K562 (cell line): ENCODE results near the gene PTBP3. TPM values are rescaled to one million over a fixed set of nuclear protein-coding genes. Genes with fewer than 3 reads are reported as not detected.

ENCODE experiments used
- ATAC-seq: fragments of 200-7000 bp; cut with Tn5 transposase; 3 replicates; pipeline ENCODE4 v1.9.1; 2020; ENCODE audit warnings: moderate library complexity
- BruUV-seq: library from RNA; stranded (reverse); fragments of 400-500 nt; replicated peaks from 2 replicates; lab custom pipeline; 2021; lab: Mats Ljungman, UMichigan
- CTCF ChIA-PET: fragments of 300-600 bp; formaldehyde crosslinking; extraction: SDS; loops from one replicate; lab custom pipeline; 2021; ENCODE audit warnings: low intra/inter-chr PET ratio; lab: Yijun Ruan, JAX
- POLR2A ChIA-PET: fragments of 300-600, 350-650 bp; sonication (Branson Sonifier 250); formaldehyde crosslinking; extraction: SDS; loops from one replicate; lab custom pipeline; 2021; ENCODE audit warnings: antibody characterized with exemption, inconsistent platforms; lab: Yijun Ruan, JAX
- DNase-seq, 4 experiments: peaks; one replicate each; pipeline versions ENCODE4 v3.0.0 to v3.0.0-alpha.2; 2011 to 2018; ENCODE audit warnings: low spot score in 3 of 4, mixed read lengths in 3 of 4; ENCODE audit errors: extremely low read depth in 1 of 4
- FAIRE-seq: peaks from 2 replicates; lab custom pipeline; 2011; peaks lifted over from hg19 to GRCh38; lab: Jason Lieb, UNC
- H2AFZ ChIP-seq: 2 replicates; pipeline ENCODE4 v1.6.0; 2011; ENCODE audit warnings: low read depth, low read length, control low read depth, inconsistent platforms
- H3K27ac ChIP-seq: fragments of 200-600 bp; 3 replicates; pipeline ENCODE4 v1.8.0; 2011; ENCODE audit warnings: low read depth, mild to moderate bottlenecking, control low read depth, inconsistent platforms, low read length, moderate library complexity, mixed read lengths; ENCODE audit errors: extremely low read depth
- H3K27me3 ChIP-seq, 2 experiments: fragments of 300-600 bp in 1 of 2; 2 replicates in 1 of 2; 3 replicates in 1 of 2; pipeline versions ENCODE4 v1.6.0 to v1.8.0; 2011; ENCODE audit warnings: inconsistent platforms in 2 of 2, low read length in 2 of 2, mild to moderate bottlenecking in 1 of 2, mixed read lengths in 1 of 2, moderate library complexity in 1 of 2; ENCODE audit not compliant: control insufficient read depth in 2 of 2, insufficient read depth in 2 of 2
- H3K36me3 ChIP-seq: fragments of 300-600 bp; 3 replicates; pipeline ENCODE4 v1.8.0; 2011; ENCODE audit warnings: mild to moderate bottlenecking, low read length, inconsistent platforms; ENCODE audit not compliant: control insufficient read depth, insufficient read depth
- H3K4me1 ChIP-seq, 2 experiments: fragments of 200-600 bp in 1 of 2; replicated peaks in 1 of 2; 2 replicates in 1 of 2; 3 replicates in 1 of 2; pipeline versions ENCODE4 v1.5.1 to v1.8.0; 2011; ENCODE audit warnings: inconsistent platforms in 2 of 2, low read length in 2 of 2, mild to moderate bottlenecking in 1 of 2, mixed read lengths in 1 of 2, moderate library complexity in 1 of 2; ENCODE audit not compliant: control insufficient read depth in 2 of 2, insufficient read depth in 2 of 2
- H3K4me2 ChIP-seq: 2 replicates; pipeline ENCODE4 v1.6.1; 2011; ENCODE audit warnings: low read length, control low read depth, inconsistent platforms, mixed read lengths; ENCODE audit not compliant: insufficient read depth
- H3K4me3 ChIP-seq: fragments of 200-600 bp; sonication (generic), shearing (Covaris generic); 2 replicates; pipeline ENCODE4 v1.5.1; 2016; ENCODE audit warnings: control low read depth, inconsistent platforms
- H3K79me2 ChIP-seq: fragments of 200-600 bp; 3 replicates; pipeline ENCODE4 v1.8.0; 2011; ENCODE audit warnings: low read length, inconsistent platforms; ENCODE audit not compliant: control insufficient read depth, insufficient read depth
- H3K9ac ChIP-seq, 2 experiments: 2 replicates each; pipeline versions ENCODE4 v1.6.0 to v1.6.1; 2011; ENCODE audit warnings: low read depth in 2 of 2, low read length in 2 of 2, control low read depth in 1 of 2, inconsistent platforms in 1 of 2, mild to moderate bottlenecking in 1 of 2, mixed read lengths in 1 of 2; ENCODE audit not compliant: insufficient read depth in 1 of 2
- H3K9me1 ChIP-seq: one replicate; pipeline ENCODE4 v1.6.0; 2011; ENCODE audit warnings: inconsistent platforms, mild to moderate bottlenecking, low read length, moderate library complexity; ENCODE audit not compliant: control insufficient read depth, insufficient read depth
- H3K9me3 ChIP-seq: replicated peaks from 2 replicates; pipeline ENCODE4 v1.5.1; 2011; ENCODE audit warnings: low read depth, low read length, inconsistent platforms; ENCODE audit not compliant: control insufficient read depth, insufficient read depth
- H4K20me1 ChIP-seq: replicated peaks from 2 replicates; pipeline ENCODE4 v1.6.1; 2011; ENCODE audit warnings: low read length, inconsistent platforms, mixed read lengths; ENCODE audit not compliant: control insufficient read depth, insufficient read depth
- BHLHE40 ChIP-seq: IDR thresholded peaks from 2 replicates; pipeline ENCODE4 v1.6.1; 2011; ENCODE audit warnings: low read length, improper control_type of control experiment
- DACH1 ChIP-seq: fragments of 450-650 bp; IDR thresholded peaks from 2 replicates; pipeline ENCODE4 v1.6.1; 2018; ENCODE audit not compliant: partially characterized antibody
- ELK1 ChIP-seq: sonication (generic); formaldehyde crosslinking; IDR thresholded peaks from 2 replicates; pipeline ENCODE4 v1.8.1; 2022; ENCODE audit warnings: missing genetic modification reagents
- FOXJ2 ChIP-seq: fragments of 200-800 bp; sonication (Bioruptor generic); IDR thresholded peaks from 2 replicates; pipeline ENCODE4 v1.6.1; 2016; ENCODE audit warnings: missing genetic modification characterization, missing compliant biosample characterization
- GATA2 ChIP-seq: sonication (generic); formaldehyde crosslinking; IDR thresholded peaks from 2 replicates; pipeline ENCODE4 v1.4.0; 2020; ENCODE audit warnings: mild to moderate bottlenecking, missing genetic modification reagents
- IRF9 ChIP-seq: fragments of 450-650 bp; IDR thresholded peaks from 2 replicates; pipeline ENCODE4 v1.6.1; 2016; ENCODE audit warnings: missing biosample characterization, missing genetic modification characterization
- MAFF ChIP-seq: IDR thresholded peaks from 2 replicates; pipeline ENCODE4 v1.6.1; 2012; ENCODE audit warnings: low read length, improper control_type of control experiment
- MIER1 ChIP-seq: fragments of 450-650 bp; IDR thresholded peaks from 2 replicates; pipeline ENCODE4 v1.6.1; 2016; ENCODE audit warnings: antibody characterized with exemption, mild to moderate bottlenecking, low read depth
- NFE2 ChIP-seq: IDR thresholded peaks from 2 replicates; pipeline ENCODE4 v1.6.1; 2014; ENCODE audit warnings: antibody characterized with exemption, low read depth
- PBX2 ChIP-seq, 2 experiments: IDR thresholded peaks in 1 of 2; conservative IDR thresholded peaks in 1 of 2; 2 replicates each; pipeline ENCODE4 v1.6.1; 2016; ENCODE audit warnings: low read depth in 2 of 2, mild to moderate bottlenecking in 1 of 2, missing compliant biosample characterization in 1 of 2, missing genetic modification characterization in 1 of 2, moderate library complexity in 1 of 2
- PCBP2 ChIP-seq: fragments of 200-400 bp; formaldehyde crosslinking; IDR thresholded peaks from 2 replicates; pipeline ENCODE4 v1.6.1; 2018; ENCODE audit warnings: low read length, low read depth, mild to moderate bottlenecking, moderate library complexity; ENCODE audit not compliant: poor library complexity, severe bottlenecking
- POLR2AphosphoS5 ChIP-seq: IDR thresholded peaks from 2 replicates; pipeline ENCODE4 v1.6.1; 2011; ENCODE audit warnings: mild to moderate bottlenecking, low read depth, low read length, moderate library complexity; ENCODE audit not compliant: control insufficient read depth, insufficient read depth
- POLR2G ChIP-seq: fragments of 200-400 bp; formaldehyde crosslinking; IDR thresholded peaks from 2 replicates; pipeline ENCODE4 v1.6.1; 2017; ENCODE audit warnings: low read depth, mild to moderate bottlenecking, antibody characterized with exemption, low read length, moderate library complexity
- XRCC3 ChIP-seq: fragments of 450-650 bp; IDR thresholded peaks from 2 replicates; pipeline ENCODE4 v1.6.1; 2017; ENCODE audit warnings: mild to moderate bottlenecking, moderate library complexity
- ZBTB26 ChIP-seq: fragments of 450-650 bp; formaldehyde crosslinking; IDR thresholded peaks from 2 replicates; pipeline ENCODE4 v1.4.0; 2022; ENCODE audit warnings: missing genetic modification characterization
- ZNF354B ChIP-seq: fragments of 250-450 bp; sonication (Bioruptor Pico); IDR thresholded peaks from 2 replicates; pipeline ENCODE4 v1.4.0; 2020
- WGBS: fragments of 100-300 bp; shearing (Covaris generic); methylation state at CpG from one replicate; pipeline ENCODE4 v1.1.6; 2016; ENCODE audit warnings: low coverage, mixed read lengths; ENCODE audit not compliant: insufficient coverage; ENCODE audit errors: missing lambda C conversion rate; 5-methylcytosine and 5-hydroxymethylcytosine counted together
- in situ Hi-C: fragments of 300-500 bp; cut with MboI; formaldehyde crosslinking; loops from 4 replicates; pipeline ENCODE4 v1.15.0; 2018; ENCODE audit warnings: inconsistent platforms, mixed read lengths
- intact Hi-C: fragments of 100-400 bp; cut with micrococcal nuclease; formaldehyde crosslinking; loops from 2 replicates; pipeline ENCODE4 v1.14.2; 2022
- polyA plus RNA-seq, 8 experiments: library from polyadenylated mRNA; depleted of rRNA in 4 of 8; stranded (reverse) in 5 of 8; unstranded in 3 of 8; fragments of >200 nt; fragmentation: Nextera tagmentation in 2 of 8; fragmentation: Illumina TruSeq in 1 of 8; extraction: Ambion mirVana in 2 of 8; extraction: Trizol in 1 of 8; gene quantifications; 2 replicates each; pipeline versions ENCODE4 v1.2.1 to v1.2.3, GENCODE V29; 2011 to 2014; ENCODE audit warnings: inconsistent platforms in 1 of 8, missing spikeins in 1 of 8
- total RNA-seq, 7 experiments: library from RNA; depleted of rRNA in 6 of 7; stranded (reverse); fragments of >200 nt in 6 of 7; fragmentation: Illumina TruSeq in 2 of 7; extraction: Trizol in 2 of 7; gene quantifications; 2 replicates each; pipeline versions ENCODE4 v1.2.1 to v1.2.3, GENCODE V29; 2011 to 2021; ENCODE audit warnings: low replicate concordance in 1 of 7

PTBP3 gene
- total and polyA plus RNA-seq, 9 of the 15 experiments (the other 6 are each of a cell fraction or from before 2014, with no cell fraction given) = 22.4 to 132 (median 68.0) TPM

GRCh38 chr9:112349008-112349333 is 15.6 kb upstream of the PTBP3 start:
- H3K36me3 ChIP-seq = no peaks in the 10 kb centered on the region
- no peaks in the 10 kb centered on the region for H3K9me1 ChIP-seq
- CTCF ChIA-PET = no interaction called here
- H3K4me2 ChIP-seq = no peak overlapping the region
- H3K4me3 ChIP-seq = no peak overlapping the region
- no peak overlapping the region for H2AFZ ChIP-seq
- BruUV-seq = no TSS peak
- intact Hi-C loops = no loop called here
- no peak for ATAC-seq
- H3K27me3 ChIP-seq = no peaks in the 10 kb centered on the region
- no peak for FAIRE-seq
- no peak for DNase-seq
- no peaks in the 10 kb centered on the region for H4K20me1 ChIP-seq
- in situ Hi-C loops = no loop called here
- H3K9me3 ChIP-seq = no peaks in the 10 kb centered on the region
- POLR2A ChIA-PET = no interaction called here
- WGBS = 55% methylated on average over 4 of the region's 4 CpGs
- H3K9ac ChIP-seq = no peak overlapping the region
- no peaks in the 10 kb centered on the region for H3K4me1 ChIP-seq
- no peak overlapping the region for H3K27ac ChIP-seq
- H3K79me2 ChIP-seq = no peaks in the 10 kb centered on the region
- TF ChIP-seq DACH1 (no peak), PCBP2 (no peak), PBX2 (CRISPR knock-in tag; IDR thresholded peaks at IDR 0.05; ENCODE audit: low read depth) (no peak), PBX2 (tag; conservative IDR thresholded peaks at IDR 0.05; ENCODE audit: low read depth) (no peak), NFE2 (no peak), ZBTB26 (CRISPR knock-in tag) (no peak), BHLHE40 (no peak), MAFF (no peak), MIER1 (no peak), POLR2AphosphoS5 (no peak), POLR2G (no peak), ELK1 (CRISPR knock-in tag) (no peak), XRCC3 (no peak), GATA2 (no peak), FOXJ2 (tag) (no peak), ZNF354B (no peak), IRF9 (tag) (no peak)
